Endothelial cell of umbilical vein (primary cell): ENCODE measurements around the gene LRG1.

Experiments
- EZH2 ChIP-seq: IDR thresholded peaks from 2 replicates; pipeline ENCODE4 v1.6.1; 2012; ENCODE audit warnings: borderline replicate concordance, low read depth, mild to moderate bottlenecking, moderate library complexity, low read length, inconsistent platforms; ENCODE audit not compliant: severe bottlenecking
- FOS ChIP-seq: IDR thresholded peaks from 2 replicates; pipeline ENCODE4 v1.6.1; 2011; ENCODE audit warnings: mild to moderate bottlenecking, low read length, moderate library complexity, borderline replicate concordance; ENCODE audit not compliant: insufficient read depth
- GATA2 ChIP-seq: IDR thresholded peaks from 2 replicates; pipeline ENCODE4 v1.7.0; 2011; ENCODE audit warnings: low read depth, mild to moderate bottlenecking, moderate library complexity, mixed read lengths, low read length; ENCODE audit not compliant: insufficient read length, insufficient read depth
- POLR2A ChIP-seq: IDR thresholded peaks from 2 replicates; pipeline ENCODE4 v1.6.1; 2012; ENCODE audit warnings: low read depth, mild to moderate bottlenecking, control low read depth, low read length
- POLR2AphosphoS5 ChIP-seq: IDR thresholded peaks from 2 replicates; pipeline ENCODE4 v1.6.1; 2012; ENCODE audit warnings: low read depth, mild to moderate bottlenecking, control low read depth, low read length, moderate library complexity; ENCODE audit not compliant: insufficient read depth
- TF ChIP-seq, protein P1 (sequence below), 2 donors: IDR thresholded peaks; 1 replicate in 1 of 2; 2 replicates in 1 of 2; pipeline ENCODE4 v1.5.1; 2011; ENCODE audit warnings: low read length in 2 of 2, mild to moderate bottlenecking in 2 of 2, moderate library complexity in 2 of 2, control low read depth in 1 of 2, inconsistent platforms in 1 of 2, low read depth in 1 of 2; ENCODE audit not compliant: insufficient read depth in 1 of 2; ENCODE audit errors: extremely low read depth in 1 of 2
- TF ChIP-seq, protein P2 (sequence below): IDR thresholded peaks from 2 replicates; pipeline ENCODE4 v1.6.1; 2011; ENCODE audit not compliant: insufficient read depth, insufficient read length

DNA sequence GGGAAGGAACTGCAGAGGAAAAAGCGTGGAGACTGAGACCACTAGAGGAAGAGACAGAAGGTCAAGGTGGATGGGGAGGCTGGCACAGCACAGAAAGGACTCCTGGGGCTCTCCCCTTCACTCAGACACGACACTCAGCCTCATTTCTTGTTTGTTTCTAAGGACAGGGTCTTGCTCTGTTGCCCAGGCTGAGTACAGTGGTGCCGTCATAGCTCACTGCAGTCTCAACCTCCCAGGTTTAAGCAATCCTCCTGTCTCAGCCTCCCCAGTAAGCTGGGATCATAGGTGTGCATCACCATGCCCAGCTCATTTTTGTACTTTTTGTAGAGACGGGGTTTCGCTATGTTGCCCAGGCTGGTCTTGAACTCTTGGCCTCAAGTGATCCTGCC lies 31.1 kb upstream of the LRG1 start:
- TF ChIP-seq, protein P1, sequence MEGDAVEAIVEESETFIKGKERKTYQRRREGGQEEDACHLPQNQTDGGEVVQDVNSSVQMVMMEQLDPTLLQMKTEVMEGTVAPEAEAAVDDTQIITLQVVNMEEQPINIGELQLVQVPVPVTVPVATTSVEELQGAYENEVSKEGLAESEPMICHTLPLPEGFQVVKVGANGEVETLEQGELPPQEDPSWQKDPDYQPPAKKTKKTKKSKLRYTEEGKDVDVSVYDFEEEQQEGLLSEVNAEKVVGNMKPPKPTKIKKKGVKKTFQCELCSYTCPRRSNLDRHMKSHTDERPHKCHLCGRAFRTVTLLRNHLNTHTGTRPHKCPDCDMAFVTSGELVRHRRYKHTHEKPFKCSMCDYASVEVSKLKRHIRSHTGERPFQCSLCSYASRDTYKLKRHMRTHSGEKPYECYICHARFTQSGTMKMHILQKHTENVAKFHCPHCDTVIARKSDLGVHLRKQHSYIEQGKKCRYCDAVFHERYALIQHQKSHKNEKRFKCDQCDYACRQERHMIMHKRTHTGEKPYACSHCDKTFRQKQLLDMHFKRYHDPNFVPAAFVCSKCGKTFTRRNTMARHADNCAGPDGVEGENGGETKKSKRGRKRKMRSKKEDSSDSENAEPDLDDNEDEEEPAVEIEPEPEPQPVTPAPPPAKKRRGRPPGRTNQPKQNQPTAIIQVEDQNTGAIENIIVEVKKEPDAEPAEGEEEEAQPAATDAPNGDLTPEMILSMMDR (IDR thresholded peaks at IDR 0.05; ENCODE audit: extremely low read depth in 1 of 2, insufficient read depth in 1 of 2, low read depth in 1 of 2, low read length in 2 of 2), result no peak
- TF ChIP-seq POLR2A, result no peak
- no peak for TF ChIP-seq GATA2
- no peak for TF ChIP-seq POLR2AphosphoS5
- no peak for TF ChIP-seq EZH2
- no peak for TF ChIP-seq FOS
- TF ChIP-seq, protein P2, sequence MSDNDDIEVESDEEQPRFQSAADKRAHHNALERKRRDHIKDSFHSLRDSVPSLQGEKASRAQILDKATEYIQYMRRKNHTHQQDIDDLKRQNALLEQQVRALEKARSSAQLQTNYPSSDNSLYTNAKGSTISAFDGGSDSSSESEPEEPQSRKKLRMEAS, result no peak
